Limb (tissue), 2 donors: ENCODE data around the gene SLC38A10.

Experiments
- DNase-seq, 2 donors: peaks; one replicate each; pipeline ENCODE4 v3.0.0-alpha.2; 2016; ENCODE audit errors: extremely low spot score in 2 of 2

SLC38A10 gene

GRCh38 chr17:81295031-81295675, at the start of gene SLC38A10:
Gene SLC38A10, minus strand, starts transcription at chr17:81295307. Its CDS starts 386 bp downstream, at chr17:81294921.
- DNase-seq, result peak; percentile 87 to 95

- no peak for DNase-seq
Measured at GRCh38 chr17:81342269-81343070, 47.4 kb upstream of the SLC38A10 start.

GRCh38 chr17:81341516-81342268, 46.6 kb upstream of the SLC38A10 start:
- peak in 1 of 2 donors; percentile 70 for DNase-seq

- DNase-seq, result peak in 1 of 2 donors; percentile 73
Measured at GRCh38 chr17:81340607-81341515, 45.8 kb upstream of the SLC38A10 start.

GRCh38 chr17:81339534-81340296, 44.6 kb upstream of the SLC38A10 start:
- peak in 1 of 2 donors; percentile 56 for DNase-seq

GRCh38 chr17:81339191-81339533, 44.1 kb upstream of the SLC38A10 start:
- DNase-seq, result no peak

- DNase-seq, result peak in 1 of 2 donors; percentile 46
Measured at GRCh38 chr17:81338274-81339190, 43.4 kb upstream of the SLC38A10 start.

GRCh38 chr17:81337476-81337879, 42.4 kb upstream of the SLC38A10 start:
- peak in 1 of 2 donors; percentile 49 for DNase-seq

- peak in 1 of 2 donors; percentile 42 for DNase-seq
Measured at GRCh38 chr17:81336930-81337325, 41.8 kb upstream of the SLC38A10 start.

- DNase-seq, result no peak
Measured at GRCh38 chr17:81336296-81336929, 41.3 kb upstream of the SLC38A10 start.

GRCh38 chr17:81335773-81336157, 40.7 kb upstream of the SLC38A10 start:
- peak in 1 of 2 donors; percentile 33 for DNase-seq

- peak in 1 of 2 donors; percentile 22 for DNase-seq
Measured at GRCh38 chr17:81334987-81335772, 40.1 kb upstream of the SLC38A10 start.

- DNase-seq, result no peak
Measured at GRCh38 chr17:81334391-81334901, 39.3 kb upstream of the SLC38A10 start.

- no peak for DNase-seq
Measured at GRCh38 chr17:81333616-81334368, 38.7 kb upstream of the SLC38A10 start.

GRCh38 chr17:81332914-81333528, 37.9 kb upstream of the SLC38A10 start:
- DNase-seq, result peak in 1 of 2 donors; percentile 40

- no peak for DNase-seq
Measured at GRCh38 chr17:81332118-81332834, 37.2 kb upstream of the SLC38A10 start.
